Measurements from ENCODE around the gene ZNF112.

ZNF112 gene

GRCh38 chr19:44280916-44281315, 75.6 kb downstream of the ZNF112 start:
- no peak for DNase-seq (ENCODE audit: low read depth)

GRCh38 chr19:44278181-44278690, 78.2 kb downstream of the ZNF112 start:
- DNase-seq (ENCODE audit: low read depth) = no peak

GRCh38 chr19:44277331-44277730, 79.1 kb downstream of the ZNF112 start:
- no peak for DNase-seq (ENCODE audit: low read depth)

All from stimulated activated CD8-positive, alpha-beta memory T cell treated with anti-CD3 and anti-CD28 coated beads, Interleukin-7, amount 100 ng/mL, for 24 hours (primary cell).